Mesenteric fat pad (tissue), 1 donor: ENCODE measurements around the gene NAPA. TPM values are rescaled to one million over a fixed set of nuclear protein-coding genes. Genes with fewer than 3 reads are reported as not detected.
A peak's percentile ranks its signal among the peaks of the same experiment; 100 is the strongest.
"Not testable (repeated sequence)": the region's sequence is repeated elsewhere in the genome, so short reads cannot be mapped to it uniquely, and the experiment has no call there.

Source experiments
- DNase-seq: peaks from one replicate; pipeline ENCODE4 v3.0.0-alpha.2; 2020; ENCODE audit warnings: low spot score
- total RNA-seq: library from RNA; stranded (reverse); fragmentation: NEBNext Ultra II Directional; extraction: Animal tissue kit (Norgen Biotek cat#: 25700); gene quantifications from one replicate; pipeline ENCODE4 v1.2.1, GENCODE V29; 2021
- donor health status: DM: yes; HTN: yes; CAD: no.

Gene NAPA
- total RNA-seq, 1 donor from 2014 or later: 99.0 TPM

- no peak for DNase-seq
Measured at GRCh38 chr19:47487551-47488515, 27.0 kb downstream of the NAPA start.

- no peak for DNase-seq
Measured at GRCh38 chr19:47486900-47487299, 28.0 kb downstream of the NAPA start.

GRCh38 chr19:47486220-47486619 is 28.6 kb downstream of the NAPA start:
- DNase-seq: not testable (repeated sequence)

- no peak for DNase-seq
Measured at GRCh38 chr19:47485210-47485609, 29.7 kb downstream of the NAPA start.

GRCh38 chr19:47483800-47484690 is 30.8 kb downstream of the NAPA start, which contains the start of gene KPTN:
Gene KPTN, minus strand, starts transcription at chr19:47484219. Its CDS starts 59 bp downstream, at chr19:47484160.
- DNase-seq: peak; percentile 97

GRCh38 chr19:47483200-47483599 is 31.7 kb downstream of the NAPA start:
- no peak for DNase-seq

- no peak for DNase-seq
Measured at GRCh38 chr19:47481460-47482052, 33.3 kb downstream of the NAPA start.

GRCh38 chr19:47480658-47481057 is 34.2 kb downstream of the NAPA start:
- no peak for DNase-seq

- no peak for DNase-seq
Measured at GRCh38 chr19:47479701-47480503, 35.0 kb downstream of the NAPA start.

GRCh38 chr19:47476438-47476972 is 38.4 kb downstream of the NAPA start:
- no peak for DNase-seq

- DNase-seq: no peak
Measured at GRCh38 chr19:47475465-47475864, 39.4 kb downstream of the NAPA start.

- DNase-seq: no peak
Measured at GRCh38 chr19:47473336-47473735, 41.5 kb downstream of the NAPA start.

GRCh38 chr19:47471733-47472457 is 43.0 kb downstream of the NAPA start, which contains the start of gene SLC8A2:
Gene SLC8A2, minus strand, starts transcription at chr19:47471893. Its CDS starts 5,490 bp downstream, at chr19:47466403.
- no peak for DNase-seq

GRCh38 chr19:47471381-47471732 is 43.5 kb downstream of the NAPA start:
- DNase-seq: no peak

GRCh38 chr19:47470447-47471195 is 44.2 kb downstream of the NAPA start:
- no peak for DNase-seq

GRCh38 chr19:47469719-47470118 is 45.1 kb downstream of the NAPA start:
- DNase-seq: no peak

GRCh38 chr19:47469363-47469700 is 45.5 kb downstream of the NAPA start:
- DNase-seq: no peak

GRCh38 chr19:47467914-47468313 is 46.9 kb downstream of the NAPA start:
- no peak for DNase-seq

GRCh38 chr19:47465957-47466356 is 48.9 kb downstream of the NAPA start:
- DNase-seq: no peak
